H9 (cell line): ENCODE measurements around the gene TENT5C. TPM values are rescaled to one million over a fixed set of nuclear protein-coding genes. Genes with fewer than 3 reads are reported as not detected.

Experiments used
- DNase-seq: peaks from one replicate; pipeline ENCODE4 v3.0.0-alpha.2; 2017
- H2AFZ ChIP-seq: one replicate; pipeline ENCODE4 v1.6.1; 2013; ENCODE audit warnings: mild to moderate bottlenecking, low read length, control low read depth, moderate library complexity
- H2AK5ac ChIP-seq: 2 replicates; pipeline ENCODE4 v1.6.1; 2013; ENCODE audit warnings: low read length, control low read depth, mixed read lengths; ENCODE audit not compliant: insufficient read length
- H2BK120ac ChIP-seq: one replicate; pipeline ENCODE4 v1.6.1; 2013; ENCODE audit warnings: low read depth, mild to moderate bottlenecking, low read length, control low read depth, inconsistent platforms; ENCODE audit not compliant: poor library complexity, severe bottlenecking
- H2BK12ac ChIP-seq: 2 replicates; pipeline ENCODE4 v1.6.1; 2013; ENCODE audit warnings: low read length, control low read depth, mixed read lengths, low read depth; ENCODE audit not compliant: insufficient read length
- H2BK15ac ChIP-seq: 2 replicates; pipeline ENCODE4 v1.6.1; 2013; ENCODE audit warnings: low read depth, low read length, control low read depth
- H2BK20ac ChIP-seq: one replicate; pipeline ENCODE4 v1.6.1; 2013; ENCODE audit warnings: low read depth, mild to moderate bottlenecking, low read length, control low read depth, inconsistent platforms; ENCODE audit not compliant: poor library complexity, severe bottlenecking
- H2BK5ac ChIP-seq: 2 replicates; pipeline ENCODE4 v1.6.1; 2013; ENCODE audit warnings: low read length, control low read depth, mixed read lengths; ENCODE audit not compliant: insufficient read length
- H3K14ac ChIP-seq: 2 replicates; pipeline ENCODE4 v1.6.1; 2013; ENCODE audit warnings: low read length, control low read depth; ENCODE audit not compliant: insufficient read depth
- H3K18ac ChIP-seq: 2 replicates; pipeline ENCODE4 v1.6.1; 2013; ENCODE audit warnings: low read depth, mild to moderate bottlenecking, mixed read lengths, low read length, control low read depth; ENCODE audit not compliant: insufficient read length
- H3K23ac ChIP-seq: 2 replicates; pipeline ENCODE4 v1.6.1; 2013; ENCODE audit warnings: low read length, control low read depth, mixed read lengths, low read depth; ENCODE audit not compliant: insufficient read length
- H3K23me2 ChIP-seq: 2 replicates; pipeline ENCODE4 v1.6.1; 2013; ENCODE audit warnings: low read depth, mild to moderate bottlenecking, mixed read lengths, low read length, control low read depth; ENCODE audit not compliant: insufficient read length, poor library complexity, severe bottlenecking
- H3K27ac ChIP-seq: 2 replicates; pipeline ENCODE4 v1.5.1; 2013; ENCODE audit warnings: low read length, control low read depth, mixed read lengths, low read depth; ENCODE audit not compliant: insufficient read length
- H3K27me3 ChIP-seq: 2 replicates; pipeline ENCODE4 v1.6.1; 2013; ENCODE audit warnings: low read length, control low read depth, inconsistent platforms; ENCODE audit not compliant: insufficient read depth
- H3K4ac ChIP-seq: 2 replicates; pipeline ENCODE4 v1.6.1; 2013; ENCODE audit warnings: low read depth, mild to moderate bottlenecking, control low read depth, inconsistent platforms, low read length, moderate library complexity
- H3K4me1 ChIP-seq: 2 replicates; pipeline ENCODE4 v1.6.1; 2013; ENCODE audit warnings: low read length, control low read depth, inconsistent platforms; ENCODE audit not compliant: insufficient read depth
- H3K4me2 ChIP-seq: 2 replicates; pipeline ENCODE4 v1.6.1; 2013; ENCODE audit warnings: low read length, control low read depth, mixed read lengths; ENCODE audit not compliant: insufficient read length, insufficient read depth
- H3K56ac ChIP-seq: 2 replicates; pipeline ENCODE4 v1.6.1; 2013; ENCODE audit warnings: low read depth, mild to moderate bottlenecking, mixed read lengths, low read length, control low read depth; ENCODE audit not compliant: insufficient read length
- H3K79me1 ChIP-seq: 2 replicates; pipeline ENCODE4 v1.6.1; 2013; ENCODE audit warnings: low read depth, mild to moderate bottlenecking, moderate library complexity, low read length, control low read depth, inconsistent platforms; ENCODE audit not compliant: insufficient read depth, poor library complexity, severe bottlenecking
- H3K79me2 ChIP-seq: 2 replicates; pipeline ENCODE4 v1.6.1; 2013; ENCODE audit warnings: low read length, control low read depth, inconsistent platforms; ENCODE audit not compliant: insufficient read depth
- H3K9ac ChIP-seq: 2 replicates; pipeline ENCODE4 v1.6.1; 2013; ENCODE audit warnings: low read length, control low read depth, mixed read lengths; ENCODE audit not compliant: insufficient read length; ENCODE audit errors: extremely low read depth
- H3K9me3 ChIP-seq: one replicate; pipeline ENCODE4 v1.6.1; 2013; ENCODE audit warnings: low read depth, low read length, inconsistent platforms; ENCODE audit not compliant: control insufficient read depth
- H3T11ph ChIP-seq: one replicate; pipeline ENCODE4 v1.6.1; 2013; ENCODE audit warnings: mild to moderate bottlenecking, low read length, control low read depth, inconsistent platforms
- H4K20me1 ChIP-seq: one replicate; pipeline ENCODE4 v1.6.1; 2013; ENCODE audit not compliant: control insufficient read depth, insufficient read length, insufficient read depth
- H4K5ac ChIP-seq: 2 replicates; pipeline ENCODE4 v1.6.1; 2013; ENCODE audit warnings: low read depth, mild to moderate bottlenecking, mixed read lengths, low read length, control low read depth; ENCODE audit not compliant: insufficient read length
- H4K8ac ChIP-seq: replicated peaks from 2 replicates; pipeline ENCODE4 v1.6.1; 2013; ENCODE audit warnings: low read length, control low read depth, mixed read lengths, low read depth; ENCODE audit not compliant: insufficient read length
- H4K91ac ChIP-seq: 2 replicates; pipeline ENCODE4 v1.6.1; 2013; ENCODE audit warnings: low read depth, mild to moderate bottlenecking, moderate library complexity, mixed read lengths, low read length, control low read depth; ENCODE audit not compliant: insufficient read length
- H3K27ac Mint-ChIP-seq, 3 experiments: 2 replicates in 2 of 3; 3 replicates in 1 of 3; pipeline ENCODE4 v1.8.0; 2020 to 2021; ENCODE audit warnings: mixed read lengths in 3 of 3, mild to moderate bottlenecking in 1 of 3, moderate library complexity in 1 of 3
- H3K27me3 Mint-ChIP-seq: 2 replicates; pipeline ENCODE4 v1.8.0; 2021; ENCODE audit warnings: low read depth, mild to moderate bottlenecking, moderate library complexity, mixed read lengths
- H3K36me3 Mint-ChIP-seq, 3 experiments: 2 replicates in 2 of 3; 3 replicates in 1 of 3; pipeline ENCODE4 v1.8.0; 2020 to 2021; ENCODE audit warnings: low read depth in 3 of 3, mixed read lengths in 3 of 3; ENCODE audit not compliant: insufficient read depth in 1 of 3
- H3K4me1 Mint-ChIP-seq, 2 experiments: 2 replicates each; pipeline ENCODE4 v1.8.0; 2020; ENCODE audit warnings: mixed read lengths in 2 of 2
- H3K4me3 Mint-ChIP-seq, 2 experiments: 2 replicates in 1 of 2; 3 replicates in 1 of 2; pipeline ENCODE4 v1.8.0; 2020 to 2021; ENCODE audit warnings: mild to moderate bottlenecking in 2 of 2, mixed read lengths in 2 of 2, moderate library complexity in 1 of 2
- H3K9me3 Mint-ChIP-seq, 2 experiments: 2 replicates in 1 of 2; 3 replicates in 1 of 2; pipeline ENCODE4 v1.8.0; 2020; ENCODE audit warnings: mild to moderate bottlenecking in 2 of 2, mixed read lengths in 2 of 2, moderate library complexity in 1 of 2
- WGBS: extraction: QIAGEN DNeasy Blood & Tissue Kit; methylation state at CpG from one replicate; pipeline ENCODE4 v1.1.7; 2013; ENCODE audit warnings: missing lambda C conversion rate, low lambda C conversion rate, mixed read lengths; ENCODE audit not compliant: insufficient read length; ENCODE audit errors: extremely low coverage; 5-methylcytosine and 5-hydroxymethylcytosine counted together
- total RNA-seq: library from RNA; stranded (reverse); gene quantifications from 2 replicates; pipeline ENCODE4 v1.2.1, GENCODE V29; 2021
- TF ChIP-seq, protein P1 (sequence below): fragments of 200-600 bp; sonication (generic); conservative IDR thresholded peaks from 3 replicates; pipeline ENCODE4 v1.8.0; 2021; ENCODE audit warnings: antibody characterized with exemption, mild to moderate bottlenecking

Gene TENT5C
- total RNA-seq, 1 experiment from 2014 or later: 0.37 TPM

- TF ChIP-seq, protein P1, sequence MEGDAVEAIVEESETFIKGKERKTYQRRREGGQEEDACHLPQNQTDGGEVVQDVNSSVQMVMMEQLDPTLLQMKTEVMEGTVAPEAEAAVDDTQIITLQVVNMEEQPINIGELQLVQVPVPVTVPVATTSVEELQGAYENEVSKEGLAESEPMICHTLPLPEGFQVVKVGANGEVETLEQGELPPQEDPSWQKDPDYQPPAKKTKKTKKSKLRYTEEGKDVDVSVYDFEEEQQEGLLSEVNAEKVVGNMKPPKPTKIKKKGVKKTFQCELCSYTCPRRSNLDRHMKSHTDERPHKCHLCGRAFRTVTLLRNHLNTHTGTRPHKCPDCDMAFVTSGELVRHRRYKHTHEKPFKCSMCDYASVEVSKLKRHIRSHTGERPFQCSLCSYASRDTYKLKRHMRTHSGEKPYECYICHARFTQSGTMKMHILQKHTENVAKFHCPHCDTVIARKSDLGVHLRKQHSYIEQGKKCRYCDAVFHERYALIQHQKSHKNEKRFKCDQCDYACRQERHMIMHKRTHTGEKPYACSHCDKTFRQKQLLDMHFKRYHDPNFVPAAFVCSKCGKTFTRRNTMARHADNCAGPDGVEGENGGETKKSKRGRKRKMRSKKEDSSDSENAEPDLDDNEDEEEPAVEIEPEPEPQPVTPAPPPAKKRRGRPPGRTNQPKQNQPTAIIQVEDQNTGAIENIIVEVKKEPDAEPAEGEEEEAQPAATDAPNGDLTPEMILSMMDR: no peak
- no peaks in the 10 kb centered on the region for H3K36me3 Mint-ChIP-seq
- H3K9me3 Mint-ChIP-seq: no peaks in the 10 kb centered on the region
- Histone ChIP-seq H3K27ac (no peak overlapping the region), H3K14ac (no peak overlapping the region), H2AK5ac (no peak overlapping the region), H3K4ac (no peak overlapping the region), H3K27me3 (no peaks in the 10 kb centered on the region; the same call in 1 of the 2 replicates), H3K9me3 (no peaks in the 10 kb centered on the region), H4K20me1 (no peaks in the 10 kb centered on the region), H3K9ac (no peak overlapping the region), H3K56ac (no peak overlapping the region), H3K79me2 (no peaks in the 10 kb centered on the region), H2AFZ (no peak overlapping the region), H2BK5ac (no peak overlapping the region), H3K18ac (no peak overlapping the region), H4K5ac (no peak overlapping the region), H3K4me1 (no peaks in the 10 kb centered on the region), H2BK120ac (no peak overlapping the region), H2BK12ac (no peak overlapping the region), H3K23me2 (no peaks in the 10 kb centered on the region), H2BK20ac (no peak overlapping the region), H2BK15ac (no peak overlapping the region), H4K8ac (no peak overlapping the region), H3K4me2 (no peak overlapping the region), H3K23ac (no peak overlapping the region), H3T11ph (no peak overlapping the region), H3K79me1 (no peaks in the 10 kb centered on the region), H4K91ac (no peak overlapping the region)
- no CpG with 5 or more reads among the region's 7 CpGs for WGBS
- H3K27ac Mint-ChIP-seq: no peak overlapping the region; a peak in 1 of 7 replicates
- peak; percentile 6 for DNase-seq
- H3K4me1 Mint-ChIP-seq: peaks cover 18 to 22% of the 10 kb centered on the region in 2 experiments
- H3K4me3 Mint-ChIP-seq: no peak overlapping the region
- H3K27me3 Mint-ChIP-seq: peaks cover 82% of the 10 kb centered on the region
Measured at GRCh38 chr1:117612517-117613248, 6.8 kb downstream of the TENT5C start.
